ENCODE measurements around the gene PDCD4.

Gene PDCD4

GRCh38 chr10:110870823-110871297, 868 bp upstream of the PDCD4 start:
- no peaks in the 10 kb centered on the region for H3K9me3 Mint-ChIP-seq
- H3K27me3 Mint-ChIP-seq = no peaks in the 10 kb centered on the region
- peaks cover 21% of the 10 kb centered on the region for H3K36me3 Mint-ChIP-seq (ENCODE audit: low read depth)
- peak overlapping the region; percentile 86 for H3K4me3 Mint-ChIP-seq
- intact Hi-C loops (cut with micrococcal nuclease) = loop anchor here (5.0 kb wide), 2 partner anchors 34 to 69 kb away; no protein-coding TSS in a partner anchor
- H3K27ac Mint-ChIP-seq = peak overlapping the region; percentile 99
- H3K4me1 Mint-ChIP-seq (ENCODE audit: low read depth) = peaks cover 47% of the 10 kb centered on the region

- Mint-ChIP-seq H3K27me3 (no peaks in the 10 kb centered on the region), H3K27ac (peak overlapping the region; percentile 99), H3K4me1 (ENCODE audit: low read depth) (peaks cover 34% of the 10 kb centered on the region), H3K4me3 (peak overlapping the region; percentile 86), H3K36me3 (ENCODE audit: low read depth) (peaks cover 22% of the 10 kb centered on the region), H3K9me3 (no peaks in the 10 kb centered on the region)
- intact Hi-C loops (cut with micrococcal nuclease) = loop anchor here (1.0 to 5.0 kb wide), 3 partner anchors 8 to 70 kb away; no protein-coding TSS in a partner anchor
These were observed 636 bp downstream of the PDCD4 start for GRCh38 chr10:110872145-110872983.

- H3K4me3 Mint-ChIP-seq = peak overlapping the region; percentile 86
- peaks cover 28% of the 10 kb centered on the region for H3K36me3 Mint-ChIP-seq (ENCODE audit: low read depth)
- no peaks in the 10 kb centered on the region for H3K27me3 Mint-ChIP-seq
- peak overlapping the region; percentile 99 for H3K27ac Mint-ChIP-seq
- H3K9me3 Mint-ChIP-seq = no peaks in the 10 kb centered on the region
- intact Hi-C loops (cut with micrococcal nuclease) = loop anchor here (1.0 to 5.0 kb wide), 3 partner anchors 9 to 71 kb away; no protein-coding TSS in a partner anchor
- H3K4me1 Mint-ChIP-seq (ENCODE audit: low read depth) = peaks cover 27% of the 10 kb centered on the region
These were observed 1.5 kb downstream of the PDCD4 start for GRCh38 chr10:110872984-110873923.

DNA sequence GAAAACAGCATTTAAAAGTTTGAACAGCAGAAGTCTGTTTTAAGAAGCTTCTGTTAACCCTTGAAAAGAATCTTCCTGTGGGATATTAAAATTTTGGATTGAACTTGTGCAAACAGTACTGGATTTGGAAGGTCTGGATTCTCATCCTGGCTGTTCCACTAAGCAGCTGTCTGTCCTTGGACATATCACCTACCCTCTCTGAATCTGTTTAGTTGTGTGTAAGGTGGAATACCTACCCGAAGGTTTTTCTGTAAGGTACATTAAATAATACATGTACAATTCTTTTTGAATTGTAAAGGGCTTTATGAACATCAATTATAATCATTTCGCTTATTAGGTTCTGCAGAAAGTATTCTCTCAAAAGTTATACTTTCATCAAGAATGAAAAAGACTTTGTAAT, 2.2 kb downstream of the PDCD4 start:
- Mint-ChIP-seq H3K27ac (no peak overlapping the region), H3K4me3 (peak overlapping the region; percentile 20), H3K27me3 (no peaks in the 10 kb centered on the region), H3K9me3 (no peaks in the 10 kb centered on the region), H3K36me3 (ENCODE audit: low read depth) (peaks cover 35% of the 10 kb centered on the region), H3K4me1 (ENCODE audit: low read depth) (peaks cover 27% of the 10 kb centered on the region)
- intact Hi-C loops (cut with micrococcal nuclease) = loop anchor here (5.0 kb wide), 2 partner anchors 37 to 72 kb away; no protein-coding TSS in a partner anchor

DNA sequence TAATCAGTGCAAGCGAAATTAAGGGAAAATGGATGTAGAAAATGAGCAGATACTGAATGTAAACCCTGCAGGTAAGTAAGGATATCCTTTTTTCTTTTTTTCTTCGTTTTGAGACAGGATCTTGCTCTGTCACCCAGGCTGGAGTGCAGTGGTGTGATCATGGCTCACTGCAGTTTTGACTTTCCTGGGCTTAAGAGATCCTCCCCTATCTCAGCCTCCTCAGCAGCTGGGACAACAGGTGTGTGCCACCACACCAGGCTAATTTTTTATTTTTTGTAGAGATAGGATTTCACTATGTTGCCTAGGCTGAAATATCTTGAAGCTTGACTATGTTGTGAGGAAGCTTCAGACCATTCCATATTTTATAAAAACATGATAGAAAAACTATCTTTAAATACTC, 4.3 kb downstream of the PDCD4 start:
- intact Hi-C loops (cut with micrococcal nuclease) = no loop called here
- Mint-ChIP-seq H3K27ac (no peak overlapping the region), H3K36me3 (ENCODE audit: low read depth) (peaks cover 46% of the 10 kb centered on the region), H3K9me3 (no peaks in the 10 kb centered on the region), H3K4me1 (ENCODE audit: low read depth) (peaks cover 7% of the 10 kb centered on the region), H3K27me3 (no peaks in the 10 kb centered on the region), H3K4me3 (no peak overlapping the region)

GRCh38 chr10:110876788-110877187, 5.1 kb downstream of the PDCD4 start:
- H3K27ac Mint-ChIP-seq = no peak overlapping the region
- no peak overlapping the region for H3K4me3 Mint-ChIP-seq
- H3K36me3 Mint-ChIP-seq (ENCODE audit: low read depth) = peaks cover 47% of the 10 kb centered on the region
- no peaks in the 10 kb centered on the region for H3K4me1 Mint-ChIP-seq (ENCODE audit: low read depth)
- H3K9me3 Mint-ChIP-seq = no peaks in the 10 kb centered on the region
- intact Hi-C loops (cut with micrococcal nuclease) = no loop called here
- no peaks in the 10 kb centered on the region for H3K27me3 Mint-ChIP-seq

DNA sequence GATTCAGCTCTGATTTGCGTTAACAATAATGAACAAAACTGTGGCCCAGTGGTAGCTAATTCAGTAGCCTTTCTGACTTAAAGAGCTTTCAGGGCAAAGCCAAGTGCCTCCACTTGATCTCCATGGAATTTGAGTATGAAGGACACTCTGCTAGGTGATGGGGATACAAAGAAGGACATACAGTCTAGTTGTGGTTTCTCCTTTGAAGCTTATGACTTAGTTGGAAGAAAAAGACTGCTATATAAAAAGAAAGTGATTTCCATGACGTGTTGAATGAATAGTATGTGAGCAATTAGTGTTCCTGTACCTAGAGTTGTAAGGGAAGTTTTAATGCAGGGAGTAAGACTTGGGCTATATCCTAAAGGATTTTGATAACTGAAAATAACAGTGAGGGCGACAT, 8.3 kb downstream of the PDCD4 start:
- H3K36me3 Mint-ChIP-seq (ENCODE audit: low read depth) = peaks cover 73% of the 10 kb centered on the region
- H3K4me3 Mint-ChIP-seq = no peak overlapping the region
- no peak overlapping the region for H3K27ac Mint-ChIP-seq
- H3K27me3 Mint-ChIP-seq = no peaks in the 10 kb centered on the region
- intact Hi-C loops (cut with micrococcal nuclease) = no loop called here
- H3K4me1 Mint-ChIP-seq (ENCODE audit: low read depth) = no peaks in the 10 kb centered on the region
- H3K9me3 Mint-ChIP-seq = no peaks in the 10 kb centered on the region

GRCh38 chr10:110881247-110881646, 9.5 kb downstream of the PDCD4 start:
- Mint-ChIP-seq H3K36me3 (ENCODE audit: low read depth) (peaks cover 77% of the 10 kb centered on the region), H3K4me1 (ENCODE audit: low read depth) (no peaks in the 10 kb centered on the region)

DNA sequence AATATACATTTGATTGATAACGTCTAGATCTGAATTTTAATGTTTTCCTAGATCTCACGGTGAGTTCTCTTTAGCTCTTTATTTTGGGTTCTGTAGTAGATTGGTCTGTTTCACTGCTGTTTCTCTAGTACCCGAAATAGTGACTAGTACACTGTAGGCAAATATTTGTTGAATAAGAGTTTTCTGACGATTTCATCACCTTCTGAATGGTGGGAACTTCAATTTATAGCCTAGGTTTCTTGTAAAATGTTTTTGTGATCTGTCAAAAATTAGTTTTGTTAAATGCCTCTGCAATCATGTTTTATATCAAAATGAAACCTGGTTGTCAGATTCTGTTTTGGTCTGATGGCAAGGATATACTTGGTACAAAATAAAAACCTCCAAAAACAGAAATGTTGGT, 10.2 kb downstream of the PDCD4 start:
- H3K9me3 Mint-ChIP-seq = no peaks in the 10 kb centered on the region
- intact Hi-C loops (cut with micrococcal nuclease) = no loop called here
- no peak overlapping the region for H3K27ac Mint-ChIP-seq
- no peaks in the 10 kb centered on the region for H3K27me3 Mint-ChIP-seq
- no peak overlapping the region for H3K4me3 Mint-ChIP-seq
- peaks cover 79% of the 10 kb centered on the region for H3K36me3 Mint-ChIP-seq (ENCODE audit: low read depth)
- no peaks in the 10 kb centered on the region for H3K4me1 Mint-ChIP-seq (ENCODE audit: low read depth)

More at GRCh38 chr10:110881247-110881646, 9.5 kb downstream of the PDCD4 start:
- Mint-ChIP-seq H3K27me3 (no peaks in the 10 kb centered on the region), H3K27ac (no peak overlapping the region), H3K4me3 (no peak overlapping the region), H3K9me3 (no peaks in the 10 kb centered on the region)
- intact Hi-C loops (cut with micrococcal nuclease) = no loop called here

DNA sequence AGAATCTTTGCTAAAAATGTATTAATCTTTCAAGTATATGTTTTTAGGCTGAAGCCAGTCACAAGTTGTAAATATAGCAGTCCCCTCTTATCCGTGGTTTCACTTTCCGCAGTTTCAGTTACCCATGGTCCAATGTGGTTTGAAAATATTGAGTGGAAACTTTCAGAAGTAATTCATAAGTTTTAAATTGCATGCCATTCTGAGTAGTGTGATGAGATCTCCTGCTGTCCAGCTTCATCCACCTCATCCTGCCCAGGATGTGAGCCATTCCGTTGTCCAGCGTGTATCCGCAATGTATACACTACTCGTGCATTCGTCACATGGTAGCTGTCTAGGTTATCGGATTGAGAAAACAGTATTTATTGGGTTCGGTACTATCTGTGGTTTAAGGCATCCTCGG, 12.2 kb downstream of the PDCD4 start:
- intact Hi-C loops (cut with micrococcal nuclease) = no loop called here
- Mint-ChIP-seq H3K27ac (no peak overlapping the region), H3K36me3 (ENCODE audit: low read depth) (peaks cover 84% of the 10 kb centered on the region), H3K27me3 (no peaks in the 10 kb centered on the region), H3K4me3 (no peak overlapping the region), H3K9me3 (no peaks in the 10 kb centered on the region), H3K4me1 (ENCODE audit: low read depth) (no peaks in the 10 kb centered on the region)

- no peaks in the 10 kb centered on the region for H3K9me3 Mint-ChIP-seq
- H3K4me3 Mint-ChIP-seq = no peak overlapping the region
- H3K27ac Mint-ChIP-seq = no peak overlapping the region
- H3K27me3 Mint-ChIP-seq = no peaks in the 10 kb centered on the region
- H3K4me1 Mint-ChIP-seq (ENCODE audit: low read depth) = no peaks in the 10 kb centered on the region
- intact Hi-C loops (cut with micrococcal nuclease) = no loop called here
- H3K36me3 Mint-ChIP-seq (ENCODE audit: low read depth) = peaks cover 83% of the 10 kb centered on the region
These were observed 14.4 kb downstream of the PDCD4 start for GRCh38 chr10:110885932-110886674.

GRCh38 chr10:110887560-110887959, 15.8 kb downstream of the PDCD4 start:
- Mint-ChIP-seq H3K36me3 (ENCODE audit: low read depth) (peaks cover 83% of the 10 kb centered on the region), H3K27ac (no peak overlapping the region), H3K4me3 (no peak overlapping the region), H3K9me3 (no peaks in the 10 kb centered on the region), H3K27me3 (no peaks in the 10 kb centered on the region), H3K4me1 (ENCODE audit: low read depth) (no peaks in the 10 kb centered on the region)
- intact Hi-C loops (cut with micrococcal nuclease) = no loop called here

GRCh38 chr10:110892602-110893288, 21.0 kb downstream of the PDCD4 start:
- Mint-ChIP-seq H3K4me1 (ENCODE audit: low read depth) (peaks cover 5% of the 10 kb centered on the region), H3K36me3 (ENCODE audit: low read depth) (peaks cover 65% of the 10 kb centered on the region), H3K27me3 (no peaks in the 10 kb centered on the region), H3K27ac (no peak overlapping the region), H3K4me3 (no peak overlapping the region), H3K9me3 (no peaks in the 10 kb centered on the region)
- intact Hi-C loops (cut with micrococcal nuclease) = loop anchor here (1.0 to 10.0 kb wide), 4 partner anchors 88 to 315 kb away; no protein-coding TSS in a partner anchor

Data from dendritic cell treated with granulocyte-macrophage colony-stimulating factor and Interleukin-4, amounts not matched to agents 40 ng/mL and 50 ng/mL, for 4 days (primary cell).